Endothelial cell of umbilical vein (primary cell): ENCODE measurements around the gene CD226. TPM values are rescaled to one million over a fixed set of nuclear protein-coding genes. Genes with fewer than 3 reads are reported as not detected.

Source experiments
- BruUV-seq: library from RNA; stranded (reverse); fragments of 400-500 nt; replicated peaks from 2 replicates; lab custom pipeline; 2021; lab: Mats Ljungman, UMichigan
- CTCF ChIA-PET: fragments of 300-600, 350-600 bp; sonication (Branson Sonifier 250); formaldehyde crosslinking; loops from one replicate; lab custom pipeline; 2021; ENCODE audit warnings: antibody characterized with exemption, inconsistent platforms; lab: Charles Lee
- POLR2A ChIA-PET: fragments of 300-600, 350-600 bp; sonication (Branson Sonifier 250); formaldehyde crosslinking; loops from one replicate; lab custom pipeline; 2021; ENCODE audit warnings: antibody characterized with exemption, inconsistent platforms; lab: Charles Lee
- DNase-seq: peaks from one replicate; pipeline ENCODE4 v3.0.0-alpha.2; 2011; ENCODE audit warnings: low read depth, low spot score
- FAIRE-seq: peaks from 2 replicates; lab custom pipeline; 2011; peaks lifted over from hg19 to GRCh38; lab: Jason Lieb, UNC
- H2AFZ ChIP-seq: 2 replicates; pipeline ENCODE4 v1.6.0; 2012; ENCODE audit warnings: low read depth, low read length, control low read depth, inconsistent platforms
- H3K27ac ChIP-seq: 2 replicates; pipeline ENCODE4 v1.5.1; 2011; ENCODE audit warnings: low read depth, mild to moderate bottlenecking, control low read depth, low read length, moderate library complexity; ENCODE audit not compliant: insufficient read depth
- H3K27me3 ChIP-seq, 2 experiments: 2 replicates each; pipeline versions ENCODE4 v1.6.0 to v1.6.1; 2011; ENCODE audit warnings: low read length in 2 of 2, mixed read lengths in 1 of 2; ENCODE audit not compliant: control insufficient read depth in 2 of 2, insufficient read depth in 2 of 2
- H3K36me3 ChIP-seq, 2 experiments: 2 replicates in 1 of 2; 3 replicates in 1 of 2; pipeline ENCODE4 v1.5.1; 2011; ENCODE audit warnings: low read length in 2 of 2, mild to moderate bottlenecking in 1 of 2, moderate library complexity in 1 of 2; ENCODE audit not compliant: control insufficient read depth in 2 of 2, insufficient read depth in 2 of 2; ENCODE audit errors: extremely low read depth in 1 of 2
- H3K4me1 ChIP-seq: 3 replicates; pipeline ENCODE4 v1.5.1; 2011; ENCODE audit warnings: mild to moderate bottlenecking, low read length; ENCODE audit not compliant: control insufficient read depth, insufficient read depth; ENCODE audit errors: extremely low read depth
- H3K4me2 ChIP-seq: 2 replicates; pipeline ENCODE4 v1.6.1; 2011; ENCODE audit warnings: low read length, control low read depth, mixed read lengths; ENCODE audit not compliant: insufficient read depth
- H3K4me3 ChIP-seq, 3 experiments: fragments of 200-600 bp in 1 of 3; sonication (generic), shearing (Covaris generic) in 1 of 3; replicated peaks in 1 of 3; 2 replicates each; pipeline ENCODE4 v1.5.1; 2011 to 2016; ENCODE audit warnings: control low read depth in 3 of 3, low read length in 3 of 3, mild to moderate bottlenecking in 2 of 3, inconsistent platforms in 1 of 3, low read depth in 1 of 3, moderate library complexity in 1 of 3; ENCODE audit not compliant: insufficient read depth in 1 of 3
- H3K79me2 ChIP-seq: 2 replicates; pipeline ENCODE4 v1.6.0; 2012; ENCODE audit warnings: low read length, inconsistent platforms; ENCODE audit not compliant: control insufficient read depth, insufficient read depth
- H3K9ac ChIP-seq: replicated peaks from 2 replicates; pipeline ENCODE3; 2011; ENCODE audit warnings: low read length, control low read depth; ENCODE audit not compliant: insufficient read depth; ENCODE audit errors: extremely low read depth
- H3K9me1 ChIP-seq: replicated peaks from 3 replicates; pipeline ENCODE4 v1.6.0; 2011; ENCODE audit warnings: mild to moderate bottlenecking, low read length; ENCODE audit not compliant: control insufficient read depth, insufficient read depth; ENCODE audit errors: extremely low read depth
- H3K9me3 ChIP-seq: replicated peaks from 2 replicates; pipeline ENCODE4 v1.5.1; 2012; ENCODE audit warnings: low read length, inconsistent platforms; ENCODE audit not compliant: control insufficient read depth, insufficient read depth
- H4K20me1 ChIP-seq: replicated peaks from 2 replicates; pipeline ENCODE3; 2011; ENCODE audit warnings: mild to moderate bottlenecking, low read length; ENCODE audit not compliant: control insufficient read depth, insufficient read depth; ENCODE audit errors: extremely low read depth
- CTCF ChIP-seq, 2 donors: IDR thresholded peaks; 1 replicate in 1 of 2; 2 replicates in 1 of 2; pipeline ENCODE4 v1.5.1; 2011; ENCODE audit warnings: low read length in 2 of 2, mild to moderate bottlenecking in 2 of 2, moderate library complexity in 2 of 2, control low read depth in 1 of 2, inconsistent platforms in 1 of 2, low read depth in 1 of 2; ENCODE audit not compliant: insufficient read depth in 1 of 2; ENCODE audit errors: extremely low read depth in 1 of 2
- EZH2 ChIP-seq: IDR thresholded peaks from 2 replicates; pipeline ENCODE4 v1.6.1; 2012; ENCODE audit warnings: borderline replicate concordance, low read depth, mild to moderate bottlenecking, moderate library complexity, low read length, inconsistent platforms; ENCODE audit not compliant: severe bottlenecking
- FOS ChIP-seq: IDR thresholded peaks from 2 replicates; pipeline ENCODE4 v1.6.1; 2011; ENCODE audit warnings: mild to moderate bottlenecking, low read length, moderate library complexity, borderline replicate concordance; ENCODE audit not compliant: insufficient read depth
- GATA2 ChIP-seq: IDR thresholded peaks from 2 replicates; pipeline ENCODE4 v1.7.0; 2011; ENCODE audit warnings: low read depth, mild to moderate bottlenecking, moderate library complexity, mixed read lengths, low read length; ENCODE audit not compliant: insufficient read length, insufficient read depth
- JUN ChIP-seq: IDR thresholded peaks from 2 replicates; pipeline ENCODE4 v1.6.1; 2011; ENCODE audit warnings: borderline replicate concordance, low read depth; ENCODE audit not compliant: insufficient read length, insufficient read depth
- MAX ChIP-seq: IDR thresholded peaks from 2 replicates; pipeline ENCODE4 v1.6.1; 2011; ENCODE audit not compliant: insufficient read depth, insufficient read length
- MYC ChIP-seq: IDR thresholded peaks from one replicate; pipeline ENCODE4 v1.6.1; 2011; ENCODE audit warnings: mild to moderate bottlenecking, low read depth, low read length
- POLR2A ChIP-seq: IDR thresholded peaks from 2 replicates; pipeline ENCODE4 v1.6.1; 2012; ENCODE audit warnings: low read depth, mild to moderate bottlenecking, control low read depth, low read length
- POLR2AphosphoS5 ChIP-seq: IDR thresholded peaks from 2 replicates; pipeline ENCODE4 v1.6.1; 2012; ENCODE audit warnings: low read depth, mild to moderate bottlenecking, control low read depth, low read length, moderate library complexity; ENCODE audit not compliant: insufficient read depth
- dilution Hi-C: fragments of 300-500 bp; cut with MboI; formaldehyde crosslinking; loops from one replicate; pipeline ENCODE4 v1.15.0; 2019; ENCODE audit warnings: low sequenced_read_pairs; ENCODE audit not compliant: extremely low pct_ligation_motif_present
- intact Hi-C: fragments of 100-400 bp; cut with micrococcal nuclease; formaldehyde crosslinking; loops from one replicate; pipeline ENCODE4 v1.10.0; 2022
- polyA plus RNA-seq, 4 experiments: library from polyadenylated mRNA; depleted of rRNA in 3 of 4; stranded (reverse) in 3 of 4; unstranded in 1 of 4; fragments of >200 nt; gene quantifications; 2 replicates each; pipeline versions ENCODE4 v1.2.1 to v1.2.3, GENCODE V29; 2011 to 2012; ENCODE audit warnings: missing spikeins in 1 of 4
- total RNA-seq: library from RNA; stranded (reverse); gene quantifications from 2 replicates; pipeline ENCODE4 v1.2.3, GENCODE V29; 2021

Gene CD226
- total and polyA plus RNA-seq, 2 donors (not counting 3 experiments of a cell fraction or from before 2014, with no cell fraction given): 0.20 TPM; not detected in 1

DNA sequence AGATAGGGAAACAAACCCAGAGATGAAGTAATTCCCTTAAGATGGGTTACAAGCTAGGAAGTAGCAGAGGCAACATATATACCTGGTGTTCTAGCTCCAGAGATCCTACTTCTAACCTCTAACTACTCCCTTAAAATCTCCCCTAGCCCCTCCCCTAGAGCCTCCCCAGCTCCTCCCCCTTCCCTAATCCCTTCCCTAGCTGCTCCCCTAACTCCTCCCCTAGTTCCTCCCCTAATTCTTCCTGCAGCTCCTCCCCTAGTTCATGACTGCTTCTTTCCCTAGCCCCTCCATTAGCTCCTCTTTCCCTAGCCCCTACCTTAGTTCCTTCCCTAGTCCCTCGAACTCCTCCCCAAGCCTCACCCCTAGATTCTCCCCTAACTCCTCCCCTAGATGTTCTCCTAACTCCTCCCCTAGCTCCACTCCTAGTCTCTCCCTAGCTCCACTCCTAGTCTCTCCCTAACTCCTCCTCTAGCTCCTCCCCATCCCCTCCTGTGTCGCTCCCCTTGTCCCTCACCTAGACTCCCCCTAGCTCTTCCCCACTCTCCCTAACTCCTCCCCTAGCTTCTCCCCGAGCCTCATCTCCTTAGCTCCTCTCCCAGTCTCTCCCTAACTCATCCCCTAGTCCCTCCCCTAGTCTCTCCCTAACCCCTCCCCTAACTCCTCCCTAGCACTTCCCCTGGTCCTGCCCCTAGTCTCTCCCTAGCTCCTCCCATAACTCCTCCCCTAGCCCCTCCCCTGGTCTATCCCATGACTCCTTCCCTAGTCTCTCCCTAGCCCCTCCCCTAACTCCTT, 108.9 kb downstream of the CD226 start:
- H3K9me1 ChIP-seq: no peaks in the 10 kb centered on the region
- intact Hi-C loops (no loop called here), dilution Hi-C loops (no loop called here)
- H3K4me1 ChIP-seq: no peaks in the 10 kb centered on the region
- H3K79me2 ChIP-seq: no peaks in the 10 kb centered on the region
- H2AFZ ChIP-seq: no peak overlapping the region
- no peaks in the 10 kb centered on the region for H3K27me3 ChIP-seq
- no peak overlapping the region for H3K27ac ChIP-seq
- TF ChIP-seq FOS (no peak), MAX (no peak), POLR2A (no peak), EZH2 (no peak), GATA2 (no peak), MYC (no peak), CTCF (IDR thresholded peaks at IDR 0.05; ENCODE audit: extremely low read depth in 1 of 2, insufficient read depth in 1 of 2, low read depth in 1 of 2, low read length in 2 of 2) (no peak), JUN (no peak), POLR2AphosphoS5 (no peak)
- H3K4me3 ChIP-seq: no peak overlapping the region
- BruUV-seq: no TSS peak
- DNase-seq (no peak), FAIRE-seq (no peak)
- H3K9me3 ChIP-seq: no peaks in the 10 kb centered on the region
- CTCF ChIA-PET: no interaction called here
- no peaks in the 10 kb centered on the region for H4K20me1 ChIP-seq
- POLR2A ChIA-PET: no interaction called here
- H3K9ac ChIP-seq: no peak overlapping the region
- H3K36me3 ChIP-seq: no peaks in the 10 kb centered on the region
- H3K4me2 ChIP-seq: no peak overlapping the region
